COR-L47 (cell line): ENCODE measurements around the gene CD37.
"Not testable (repeated sequence)": the region's sequence is repeated elsewhere in the genome, so short reads cannot be mapped to it uniquely, and the experiment has no call there.

Experiments
- DNase-seq: peaks from one replicate; lab custom pipeline; 2025; lab: John Stamatoyannopoulos, UW

CD37 gene

GRCh38 chr19:49347191-49347590 is 12.0 kb downstream of the CD37 start:
- DNase-seq = no peak

DNA sequence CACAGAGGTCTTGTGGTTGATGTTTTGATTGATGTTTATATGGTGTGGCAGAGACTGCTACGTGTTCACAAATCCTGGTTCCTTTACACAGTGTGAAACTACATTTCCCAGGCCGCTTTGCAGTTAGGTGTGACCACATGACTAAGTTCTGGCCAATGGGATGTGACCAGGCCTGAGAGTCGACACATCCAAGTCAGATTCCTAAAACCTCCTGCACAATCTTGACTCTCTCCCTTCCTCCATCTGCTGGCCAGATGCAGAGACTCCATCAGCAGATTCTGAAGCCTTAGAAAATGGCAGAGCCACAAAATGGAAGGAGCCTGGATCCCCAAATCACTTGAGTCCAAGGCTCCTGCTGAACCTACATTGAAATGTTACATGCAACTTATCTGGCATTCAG is 12.6 kb downstream of the CD37 start:
- no peak for DNase-seq

DNA sequence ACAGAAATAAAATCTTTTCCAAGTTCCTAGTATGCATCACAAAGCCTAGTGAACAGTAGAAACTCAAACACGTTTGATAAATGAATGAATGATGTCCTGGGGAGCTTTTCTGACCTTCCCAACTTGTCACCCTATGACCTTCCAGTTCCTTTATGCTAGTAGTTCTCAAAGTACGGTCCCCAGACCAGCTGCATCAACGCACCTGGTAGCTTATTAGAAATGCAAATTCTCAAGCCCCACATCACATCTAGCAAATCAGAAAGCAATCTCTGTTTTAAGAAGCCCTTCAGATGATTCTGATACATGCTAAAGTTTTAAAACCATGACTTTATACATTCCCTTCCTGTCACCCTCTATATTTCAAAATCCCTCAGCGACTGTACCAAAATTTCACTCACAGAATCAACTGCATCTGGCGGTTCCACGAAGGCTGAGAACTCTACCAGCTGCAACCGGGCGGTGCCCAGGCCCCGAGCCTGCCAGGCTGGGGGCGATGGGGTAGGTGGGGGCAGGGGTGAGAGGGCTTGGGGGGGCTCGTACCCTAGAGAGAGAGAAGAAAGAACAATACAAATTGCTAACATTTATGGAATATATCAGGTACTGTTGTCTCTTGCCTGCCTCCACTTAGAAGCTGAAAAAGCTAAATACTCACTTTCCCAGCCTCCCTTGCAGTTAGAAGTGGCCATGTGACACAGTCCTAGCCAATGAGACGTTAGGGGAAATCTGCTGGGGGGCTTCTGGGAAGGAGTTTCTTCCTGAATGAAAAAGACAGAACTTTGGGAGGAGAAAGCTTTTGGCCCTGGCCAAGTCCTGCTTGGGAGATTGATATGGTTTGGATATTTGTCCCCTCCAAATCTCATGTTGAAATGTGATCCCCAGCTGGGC is 13.3 kb downstream of the CD37 start:
- no peak for DNase-seq

DNA sequence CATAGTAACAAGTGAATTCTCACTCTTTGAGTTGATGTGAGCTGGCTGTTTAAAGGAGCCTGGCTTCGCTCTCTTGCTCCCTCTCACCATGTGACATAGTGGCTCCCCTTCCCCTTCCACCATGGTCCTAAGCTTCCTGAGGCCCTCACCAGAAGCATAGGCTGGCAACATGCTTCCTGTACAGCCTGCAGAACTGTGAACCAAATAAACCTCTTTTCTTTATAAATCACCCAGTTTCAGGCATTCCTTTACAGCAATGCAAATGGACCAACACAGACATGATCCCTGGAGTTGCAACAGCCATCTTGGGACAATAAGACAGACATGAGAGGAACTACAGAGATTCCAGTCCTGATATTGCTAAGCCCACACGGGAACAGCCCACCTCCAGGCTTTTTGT is 14.4 kb downstream of the CD37 start:
- DNase-seq = no peak

- no peak for DNase-seq
These were observed 20.7 kb downstream of the CD37 start for GRCh38 chr19:49355909-49356353.

- no peak for DNase-seq
These were observed 21.2 kb downstream of the CD37 start for GRCh38 chr19:49356382-49356781.

DNA sequence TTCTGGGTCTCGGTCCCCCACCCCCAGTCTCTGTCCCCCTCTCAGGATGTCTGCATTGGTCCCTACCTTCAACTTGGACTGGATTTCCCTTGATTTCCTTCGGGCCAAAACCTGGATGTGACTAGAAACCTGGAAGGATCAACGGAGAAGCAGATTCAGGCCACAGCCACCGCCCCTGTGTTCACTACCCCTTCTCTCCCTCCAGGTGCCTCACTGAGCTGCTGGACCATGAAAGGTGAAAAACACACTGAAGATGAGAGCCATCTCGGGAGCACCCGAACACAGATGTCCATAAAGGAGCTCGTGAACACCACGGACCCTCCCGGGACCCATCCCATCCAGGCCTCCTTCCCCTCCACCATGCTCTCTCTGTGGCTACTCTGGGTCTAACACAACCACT is 22.0 kb downstream of the CD37 start:
- no peak for DNase-seq

GRCh38 chr19:49359851-49360820 is 24.9 kb downstream of the CD37 start:
- DNase-seq = no peak

- DNase-seq = no peak
These were observed 26.3 kb downstream of the CD37 start for GRCh38 chr19:49361438-49362047.

- DNase-seq = no peak
These were observed 27.1 kb downstream of the CD37 start, which contains the start of gene TEAD2 for GRCh38 chr19:49362048-49362928. TSS of gene TEAD2 (minus strand) at chr19:49362416. CDS start at chr19:49360075, 2,341 bp downstream.

GRCh38 chr19:49362929-49363267 is 27.7 kb downstream of the CD37 start:
- no peak for DNase-seq

GRCh38 chr19:49363268-49364082 is 28.3 kb downstream of the CD37 start, which contains the start of gene DKKL1:
TSS of gene DKKL1 (plus strand) at chr19:49363877. CDS start at chr19:49363999, 122 bp downstream.
- DNase-seq = no peak

DNA sequence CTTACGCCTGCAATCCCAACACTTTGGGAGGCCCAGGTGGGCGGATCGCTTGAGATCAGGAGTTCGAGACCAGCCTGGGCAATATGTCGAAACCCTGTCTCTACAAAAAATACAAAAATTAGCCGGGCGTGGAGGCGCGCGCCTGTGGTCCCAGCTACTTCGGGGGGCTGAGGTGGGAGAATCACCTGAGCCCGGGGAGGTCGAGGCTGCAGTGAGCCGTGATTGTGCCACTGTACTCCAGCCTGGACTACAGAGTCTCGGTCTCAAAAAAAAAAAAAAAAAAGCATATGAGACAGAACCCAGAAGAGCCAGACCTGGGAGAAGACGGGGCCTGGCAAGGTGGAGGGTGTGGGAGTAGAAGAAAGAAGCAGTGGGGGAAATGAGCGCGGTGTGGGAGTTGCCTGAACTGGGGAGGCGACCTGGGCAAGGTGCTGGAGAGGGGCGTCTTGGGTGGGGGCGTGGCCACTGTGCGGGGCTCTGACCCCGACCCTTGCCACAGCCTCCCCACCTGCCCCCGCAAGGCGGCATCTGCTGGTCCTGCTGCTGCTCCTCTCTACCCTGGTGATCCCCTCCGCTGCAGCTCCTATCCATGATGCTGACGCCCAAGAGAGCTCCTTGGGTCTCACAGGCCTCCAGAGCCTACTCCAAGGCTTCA is 29.0 kb downstream of the CD37 start:
- no peak for DNase-seq

- no peak for DNase-seq
These were observed 30.9 kb downstream of the CD37 start for GRCh38 chr19:49366110-49366509.

DNA sequence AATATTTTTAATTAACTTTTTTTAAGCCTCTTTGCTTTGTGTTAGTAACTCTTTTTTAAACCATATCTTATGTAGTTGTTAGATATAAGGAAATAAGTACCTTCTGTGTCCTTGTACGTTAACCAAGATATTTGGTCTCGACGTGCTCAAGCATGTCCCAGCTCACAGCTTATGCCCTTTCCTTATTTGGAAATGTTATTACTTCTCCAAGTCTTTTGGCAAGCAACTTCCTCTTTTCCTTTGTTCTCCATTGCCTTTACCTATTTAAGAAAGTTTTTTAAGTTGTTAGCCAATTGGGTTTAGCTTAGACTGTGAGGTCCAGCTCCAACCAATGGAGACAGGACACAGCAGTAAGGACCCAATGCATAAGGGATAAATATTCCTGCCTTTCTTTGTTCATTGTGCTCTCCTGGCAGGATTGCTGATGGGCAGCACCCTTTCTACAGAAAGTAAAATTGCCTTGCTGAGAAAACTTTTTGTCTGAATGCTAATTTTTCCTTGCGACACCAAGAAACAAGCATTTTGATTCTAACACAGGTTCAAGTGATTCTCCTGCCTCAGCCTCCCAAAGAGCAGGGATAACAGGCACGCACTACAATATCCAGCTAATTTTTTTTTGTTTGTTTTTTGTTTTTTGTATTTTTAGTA is 33.6 kb downstream of the CD37 start:
- DNase-seq = no peak

DNA sequence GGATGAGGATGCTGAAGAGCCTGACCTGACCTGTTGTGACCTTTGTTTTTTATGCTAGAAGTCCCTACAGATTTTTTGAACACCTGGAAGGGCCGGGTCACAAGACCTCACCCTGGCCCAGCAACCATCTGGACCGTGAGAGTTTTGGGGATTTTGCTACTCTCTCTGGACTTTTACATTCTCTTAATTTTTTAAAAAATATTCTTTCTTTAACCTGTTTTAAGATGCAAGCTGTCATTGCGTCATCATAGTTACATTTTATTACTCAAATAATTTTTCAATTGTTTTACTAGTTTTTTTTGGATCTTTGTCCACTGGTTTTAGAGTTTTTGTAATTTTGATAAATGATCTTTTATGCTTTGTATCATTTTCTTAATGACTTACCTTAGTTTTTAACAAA is 36.0 kb downstream of the CD37 start:
- no peak for DNase-seq

GRCh38 chr19:49373174-49373573 is 38.0 kb downstream of the CD37 start:
- DNase-seq = not testable (repeated sequence)

- no peak for DNase-seq
These were observed 39.6 kb downstream of the CD37 start for GRCh38 chr19:49374665-49375434.
